Heart left ventricle (tissue), 13 donors: ENCODE data around the gene BCL2L12.

Source experiments
- POLR2A ChIP-seq, 2 donors: fragments of 450-650 bp; IDR thresholded peaks; one replicate each; pipeline ENCODE4 v1.6.1; 2017; ENCODE audit warnings: antibody characterized with exemption in 2 of 2, mild to moderate bottlenecking in 2 of 2, moderate library complexity in 2 of 2
- TF ChIP-seq, protein P1 (sequence below), 12 donors: fragments of 200-600 bp; sonication (generic) in 4 of 12; IDR thresholded peaks; one replicate each; pipeline versions ENCODE4 v1.5.0 to v1.8.0; 2018 to 2022; ENCODE audit warnings: antibody characterized with exemption in 12 of 12, mild to moderate bottlenecking in 5 of 12
- donor health status: ischemic (EF 13 %, LVEDD 7.1; RV severe dilation, severe dysfunction).
- donor health status: DM: no; HTN: yes; CAD: no.
- donor health status: DM: no; HTN: no; CAD: no.
- donor health status: ischemic (EF 25% LVEDD 6.9; RV normal size, moderate dysfunction).
- donor health status: ischemic (EF 25% LVEDD 5.7; RV mildly dilated, moderate dysfunction).
- donor health status: ischemic (EF 35%, LVEDD 5.7; RV mildly dilated, moderate dysfunction).
- donor health status: nonischemic (EF 11% LVEDD 7.7; RV severe dilation, severe dysfunction).
- donor health status: DM: yes; HTN: yes; CAD: no.
- donor health status: PGD.
- donor health status: ischemic (EF 29% LVEDD 5.4; RV normal size, mild dysfunction).
- donor health status: nonischemic (EF 23%, LVEDD 6.1; RV moderate dilation, normal function).

DNA sequence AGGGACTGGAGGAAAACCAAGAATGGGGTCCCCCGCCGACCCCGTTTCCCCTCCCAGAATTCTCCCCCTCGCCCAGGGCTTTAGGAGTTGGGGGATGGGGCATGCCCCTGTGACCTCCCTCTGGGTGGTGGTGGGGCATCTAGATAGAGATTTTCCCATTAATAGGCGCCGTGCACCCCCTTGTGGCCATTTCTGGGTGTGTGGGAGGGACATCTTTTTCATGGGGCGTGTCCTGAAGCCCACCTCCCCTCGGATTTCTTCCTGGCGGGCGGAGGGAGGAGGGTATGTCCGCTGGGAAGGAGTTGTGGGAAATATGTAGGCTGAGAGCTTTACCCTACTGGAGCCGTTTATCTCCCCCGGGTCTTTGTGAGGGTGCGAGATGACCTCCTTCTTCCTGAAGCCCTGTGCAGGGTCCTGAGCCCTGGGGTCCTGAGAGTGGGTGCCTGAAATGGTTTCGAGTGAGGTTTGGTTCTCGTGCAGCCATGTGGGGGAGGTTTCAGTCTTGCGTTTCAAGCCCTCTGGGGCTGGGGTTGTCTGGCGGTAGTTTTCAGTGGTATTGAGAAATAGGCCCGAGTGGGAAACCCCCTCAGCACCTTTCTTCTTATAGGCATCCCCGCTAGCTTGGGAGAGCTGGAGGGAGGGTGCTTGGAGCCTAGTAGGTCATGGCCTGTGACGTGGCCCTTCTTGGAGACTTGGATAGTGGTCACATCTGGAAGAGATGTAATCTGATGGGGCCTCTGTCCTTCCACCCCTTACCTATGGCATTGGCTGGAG lies 12.4 kb downstream of the BCL2L12 start:
- TF ChIP-seq, protein P1, sequence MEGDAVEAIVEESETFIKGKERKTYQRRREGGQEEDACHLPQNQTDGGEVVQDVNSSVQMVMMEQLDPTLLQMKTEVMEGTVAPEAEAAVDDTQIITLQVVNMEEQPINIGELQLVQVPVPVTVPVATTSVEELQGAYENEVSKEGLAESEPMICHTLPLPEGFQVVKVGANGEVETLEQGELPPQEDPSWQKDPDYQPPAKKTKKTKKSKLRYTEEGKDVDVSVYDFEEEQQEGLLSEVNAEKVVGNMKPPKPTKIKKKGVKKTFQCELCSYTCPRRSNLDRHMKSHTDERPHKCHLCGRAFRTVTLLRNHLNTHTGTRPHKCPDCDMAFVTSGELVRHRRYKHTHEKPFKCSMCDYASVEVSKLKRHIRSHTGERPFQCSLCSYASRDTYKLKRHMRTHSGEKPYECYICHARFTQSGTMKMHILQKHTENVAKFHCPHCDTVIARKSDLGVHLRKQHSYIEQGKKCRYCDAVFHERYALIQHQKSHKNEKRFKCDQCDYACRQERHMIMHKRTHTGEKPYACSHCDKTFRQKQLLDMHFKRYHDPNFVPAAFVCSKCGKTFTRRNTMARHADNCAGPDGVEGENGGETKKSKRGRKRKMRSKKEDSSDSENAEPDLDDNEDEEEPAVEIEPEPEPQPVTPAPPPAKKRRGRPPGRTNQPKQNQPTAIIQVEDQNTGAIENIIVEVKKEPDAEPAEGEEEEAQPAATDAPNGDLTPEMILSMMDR (IDR thresholded peaks at IDR 0.05): peak; percentile 46 to 69 (median 60)
- TF ChIP-seq POLR2A (IDR thresholded peaks at IDR 0.05): no peak
